GM12878 (cell line): ENCODE results near the gene PJA1. TPM values are rescaled to one million over a fixed set of nuclear protein-coding genes. Genes with fewer than 3 reads are reported as not detected.

Experiments used
- ATAC-seq: fragments of 200-7000 bp; cut with Tn5 transposase; 3 replicates; pipeline ENCODE4 v1.9.1; 2020; ENCODE audit warnings: mild to moderate bottlenecking, moderate library complexity
- BruUV-seq: library from RNA; stranded (reverse); fragments of 400-500 nt; replicated peaks from 2 replicates; lab custom pipeline; 2021; lab: Mats Ljungman, UMichigan
- CTCF ChIA-PET: fragments of 300-600 bp; sonication (Branson Sonifier 250); formaldehyde crosslinking; extraction: SDS; loops from one replicate; lab custom pipeline; 2021; ENCODE audit warnings: inconsistent platforms; lab: Yijun Ruan, JAX
- POLR2A ChIA-PET: fragments of 350-600 bp; formaldehyde crosslinking; extraction: SDS; loops from one replicate; lab custom pipeline; 2021; ENCODE audit warnings: inconsistent platforms; lab: Charles Lee
- RAD21 ChIA-PET: fragments of 300-600 bp; sonication (Branson Sonifier 250); formaldehyde crosslinking; loops from one replicate; lab custom pipeline; 2023; ENCODE audit warnings: antibody characterized with exemption; ENCODE audit not compliant: unreplicated experiment; lab: Charles Lee
- SMC1A ChIA-PET: fragments of 300-600 bp; sonication (Branson Sonifier 250); formaldehyde crosslinking; loops from one replicate; lab custom pipeline; 2023; ENCODE audit not compliant: unreplicated experiment, uncharacterized antibody; lab: Charles Lee
- DNase-seq: peaks from one replicate; pipeline ENCODE4 v3.0.0-alpha.2; 2011; ENCODE audit warnings: low read depth, low spot score
- FAIRE-seq: peaks from 3 replicates; lab custom pipeline; 2011; peaks lifted over from hg19 to GRCh38; lab: Jason Lieb, UNC
- H2AFZ ChIP-seq: 2 replicates; pipeline ENCODE4 v1.6.0; 2011; ENCODE audit warnings: low read depth, low read length, control low read depth; ENCODE audit not compliant: control insufficient read depth
- H3K27ac ChIP-seq: 2 replicates; pipeline ENCODE4 v1.5.1; 2011; ENCODE audit warnings: control low read depth; ENCODE audit not compliant: control insufficient read depth, insufficient read depth
- H3K27me3 ChIP-seq, 2 experiments: replicated peaks in 1 of 2; 2 replicates each; pipeline versions ENCODE4 v1.6.0 to v1.6.1; 2011; ENCODE audit warnings: low read length in 1 of 2; ENCODE audit not compliant: control insufficient read depth in 2 of 2, insufficient read depth in 2 of 2
- H3K36me3 ChIP-seq, 2 experiments: 2 replicates each; pipeline ENCODE4 v1.5.1; 2011; ENCODE audit warnings: low read length in 1 of 2; ENCODE audit not compliant: control insufficient read depth in 2 of 2, insufficient read depth in 2 of 2
- H3K4me1 ChIP-seq: 2 replicates; pipeline ENCODE4 v1.6.1; 2011; ENCODE audit warnings: mild to moderate bottlenecking, low read length, moderate library complexity, mixed read lengths; ENCODE audit not compliant: control insufficient read depth, insufficient read depth
- H3K4me2 ChIP-seq: 2 replicates; pipeline ENCODE4 v1.6.0; 2011; ENCODE audit warnings: control low read depth; ENCODE audit not compliant: control insufficient read depth, insufficient read depth
- H3K4me3 ChIP-seq: fragments of 200-600 bp; sonication (generic); 2 replicates; pipeline ENCODE4 v1.5.1; 2016
- H3K79me2 ChIP-seq: 2 replicates; pipeline ENCODE4 v1.6.0; 2011; ENCODE audit warnings: low read length; ENCODE audit not compliant: control insufficient read depth, insufficient read depth
- H3K9ac ChIP-seq: 2 replicates; pipeline ENCODE4 v1.8.0; 2011; ENCODE audit warnings: low read length, control low read depth, mixed read lengths; ENCODE audit not compliant: control insufficient read depth, insufficient read depth
- H3K9me3 ChIP-seq: replicated peaks from 3 replicates; pipeline ENCODE4 v1.5.1; 2011; ENCODE audit warnings: mild to moderate bottlenecking, low read length; ENCODE audit not compliant: control insufficient read depth, insufficient read depth
- H4K20me1 ChIP-seq: 2 replicates; pipeline ENCODE4 v1.6.0; 2011; ENCODE audit not compliant: control insufficient read depth, insufficient read depth
- CBX3 ChIP-seq: fragments of 200-600 bp; sonication (generic); IDR thresholded peaks from 2 replicates; pipeline ENCODE4 v1.6.1; 2016; ENCODE audit warnings: low read depth, borderline replicate concordance
- CREB1 ChIP-seq: IDR thresholded peaks from 2 replicates; pipeline ENCODE4 v1.6.1; 2012; ENCODE audit warnings: low read depth, mild to moderate bottlenecking, inconsistent platforms
- CREM ChIP-seq: IDR thresholded peaks from 2 replicates; pipeline ENCODE4 v1.6.1; 2014; ENCODE audit warnings: antibody characterized with exemption, low read depth
- CTCF ChIP-seq, 3 experiments: IDR thresholded peaks in 2 of 3; conservative IDR thresholded peaks in 1 of 3; 2 replicates each; pipeline ENCODE4 v1.5.1; 2011; ENCODE audit warnings: low read depth in 3 of 3, low read length in 3 of 3, mild to moderate bottlenecking in 3 of 3, control low read depth in 2 of 3, moderate library complexity in 2 of 3, inconsistent platforms in 1 of 3, mixed read lengths in 1 of 3; ENCODE audit not compliant: control insufficient read depth in 2 of 3, insufficient read depth in 1 of 3; ENCODE audit errors: extremely low read depth in 1 of 3
- EED ChIP-seq: sonication (generic); IDR thresholded peaks from 2 replicates; pipeline ENCODE4 v1.6.1; 2016; ENCODE audit warnings: antibody characterized with exemption, low read depth
- FOXM1 ChIP-seq: IDR thresholded peaks from 2 replicates; pipeline ENCODE4 v1.6.1; 2012; ENCODE audit warnings: low read depth, mild to moderate bottlenecking, inconsistent platforms, low read length, moderate library complexity
- MXI1 ChIP-seq: fragments of 150-350 bp; IDR thresholded peaks from 2 replicates; pipeline ENCODE4 v1.6.1; 2011; ENCODE audit warnings: low read depth, mild to moderate bottlenecking, inconsistent platforms, low read length, improper control_type of control experiment
- MYC ChIP-seq: IDR thresholded peaks from 2 replicates; pipeline ENCODE4 v1.6.1; 2011; ENCODE audit warnings: mild to moderate bottlenecking, low read length, moderate library complexity, inconsistent platforms; ENCODE audit not compliant: insufficient read depth, insufficient replicate concordance, insufficient read length, severe bottlenecking
- NBN ChIP-seq: fragments of 450-650 bp; IDR thresholded peaks from 2 replicates; pipeline ENCODE4 v1.6.1; 2016
- SUPT20H ChIP-seq: IDR thresholded peaks from 2 replicates; pipeline ENCODE4 v1.6.1; 2011; ENCODE audit warnings: low read depth, mild to moderate bottlenecking, low read length, moderate library complexity, borderline replicate concordance; ENCODE audit not compliant: control insufficient read depth
- ZBED1 ChIP-seq: IDR thresholded peaks from 2 replicates; pipeline ENCODE4 v1.6.1; 2016; ENCODE audit warnings: borderline replicate concordance
- ZBTB11 ChIP-seq: fragments of 450-650 bp; formaldehyde crosslinking; IDR thresholded peaks from 2 replicates; pipeline ENCODE4 v1.5.0; 2022; ENCODE audit warnings: mild to moderate bottlenecking, missing genetic modification characterization
- WGBS: methylation state at CpG from one replicate; pipeline ENCODE4 v1.1.6; 2016; ENCODE audit warnings: low lambda C conversion rate; ENCODE audit not compliant: insufficient replicate concordance, insufficient coverage; ENCODE audit errors: missing lambda C conversion rate; 5-methylcytosine and 5-hydroxymethylcytosine counted together
- in situ Hi-C: fragments of 300-500 bp; cut with MboI; formaldehyde crosslinking; loops from 9 replicates; pipeline ENCODE4 v1.14.3; 2018; ENCODE audit warnings: mixed read lengths
- intact Hi-C: fragments of 100-400 bp; cut with micrococcal nuclease; formaldehyde crosslinking; loops from one replicate; pipeline ENCODE4 v1.14.2; 2022; ENCODE audit not compliant: unreplicated experiment
- polyA plus RNA-seq, 11 experiments: library from polyadenylated mRNA; depleted of rRNA in 4 of 11; unstranded in 6 of 11; stranded (reverse) in 5 of 11; fragments of >200 nt; fragmentation: Nextera tagmentation in 4 of 11; fragmentation: Illumina TruSeq in 1 of 11; extraction: Ambion mirVana in 4 of 11; extraction: Trizol in 1 of 11; gene quantifications; 1 replicate in 1 of 11; 2 replicates in 10 of 11; pipeline versions ENCODE4 v1.2.1 to v1.2.3, GENCODE V29; 2011 to 2016; ENCODE audit warnings: inconsistent platforms in 2 of 11, missing spikeins in 2 of 11, low read depth in 1 of 11
- total RNA-seq, 4 experiments: library from RNA; depleted of rRNA in 3 of 4; stranded (reverse); fragments of >200 nt in 3 of 4; fragmentation: Illumina TruSeq in 1 of 4; extraction: Trizol in 1 of 4; gene quantifications; 2 replicates each; pipeline versions ENCODE4 v1.2.1 to v1.2.3, GENCODE V29; 2013 to 2021

Gene PJA1
- total and polyA plus RNA-seq, 10 of the 15 experiments (the other 5 are each of a cell fraction or from before 2014, with no cell fraction given), result 5.2 to 19.5 (median 10.8) TPM

GRCh38 chrX:69214463-69214862 lies 49.2 kb upstream of the PJA1 start (continued):
- TF ChIP-seq ZBTB11 (CRISPR knock-in tag) (no peak), CTCF (IDR thresholded peaks at IDR 0.05 in 2 of 3, conservative IDR thresholded peaks at IDR 0.05 in 1 of 3; ENCODE audit: control insufficient read depth in 2 of 3, extremely low read depth in 1 of 3, insufficient read depth in 1 of 3, low read depth in 3 of 3, low read length in 3 of 3) (no peak)

- no peak for DNase-seq
- 14% methylated on average over 2 of the region's 2 CpGs for WGBS
- no peak for FAIRE-seq
- Histone ChIP-seq H3K27me3 (peaks cover 0 to 7% of the 10 kb centered on the region in 2 experiments; a peak in 1 of 4 replicates), H3K36me3 (no peaks in the 10 kb centered on the region), H3K9ac (no peak overlapping the region), H3K9me3 (no peaks in the 10 kb centered on the region), H3K79me2 (no peaks in the 10 kb centered on the region), H4K20me1 (no peaks in the 10 kb centered on the region), H3K4me1 (no peaks in the 10 kb centered on the region), H2AFZ (no peak overlapping the region), H3K27ac (no peak overlapping the region), H3K4me3 (no peak overlapping the region), H3K4me2 (no peak overlapping the region)
- in situ Hi-C loops, result no loop called here
- no TSS peak for BruUV-seq
- ATAC-seq, result no peak
- no peak for TF ChIP-seq SUPT20H
- no peak for TF ChIP-seq FOXM1
- no peak for TF ChIP-seq MYC
- no peak for TF ChIP-seq EED
- no peak for TF ChIP-seq ZBED1
- TF ChIP-seq CREM, result no peak
- TF ChIP-seq MXI1, result no peak
- TF ChIP-seq CREB1, result no peak
- no peak for TF ChIP-seq NBN
- no peak for TF ChIP-seq CBX3
- ChIA-PET CTCF (no interaction called here), POLR2A (no interaction called here), RAD21 (no interaction called here), SMC1A (no interaction called here)
- intact Hi-C loops, result no loop called here
These were observed 46.4 kb upstream of the PJA1 start for GRCh38 chrX:69211701-69212100.
